CD4-positive, alpha-beta T cell treated with Interleukin-10 for 1 hour (primary cell): ENCODE data around the gene AADAC.
A peak's percentile ranks its signal among the peaks of the same experiment; 100 is the strongest.
"Not testable (repeated sequence)": the region's sequence is repeated elsewhere in the genome, so short reads cannot be mapped to it uniquely, and the experiment has no call there.

Experiments
- DNase-seq: peaks from one replicate; pipeline ENCODE4 v3.0.0-alpha.2; 2020

Gene AADAC

GRCh38 chr3:151798466-151798865 is 15.4 kb upstream of the AADAC start:
- DNase-seq: no peak

DNA sequence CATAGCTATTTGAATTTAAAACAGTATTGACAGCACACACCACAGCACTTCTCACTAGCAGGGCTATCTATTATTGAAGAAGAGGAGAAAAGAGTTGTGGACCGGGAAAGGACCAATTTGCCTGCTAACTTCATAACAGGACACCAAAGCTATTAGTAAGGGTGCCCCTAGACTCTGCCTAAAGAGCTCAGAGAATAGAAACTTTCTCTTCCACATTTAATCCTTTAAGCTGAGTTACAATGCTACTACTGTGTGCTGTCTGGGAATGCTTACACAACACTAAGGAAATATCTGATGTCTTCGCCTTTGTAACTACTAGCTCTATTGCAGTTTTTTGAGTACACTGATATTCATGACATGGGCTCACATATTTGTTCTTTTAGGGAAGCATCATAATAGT is 13.5 kb upstream of the AADAC start:
- DNase-seq: no peak

DNA sequence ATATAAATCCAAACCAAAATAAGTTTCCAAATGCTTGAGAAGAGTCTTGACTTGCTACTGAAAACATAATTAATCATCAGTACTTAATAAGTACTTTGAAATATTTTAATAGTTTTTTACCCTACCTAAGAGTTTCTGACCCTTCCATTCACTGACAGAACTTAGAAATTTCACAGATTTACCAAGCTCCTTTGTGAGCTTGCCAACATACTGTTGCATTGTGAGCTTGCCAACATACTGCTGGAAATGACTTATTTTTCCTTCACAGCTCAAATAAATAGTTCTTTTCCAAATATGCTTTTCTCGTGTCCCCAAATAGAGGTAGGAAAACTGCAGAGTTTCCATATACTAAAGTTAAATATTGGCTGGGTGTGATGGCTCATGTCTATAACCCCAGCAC is 9.6 kb upstream of the AADAC start:
- no peak for DNase-seq

DNA sequence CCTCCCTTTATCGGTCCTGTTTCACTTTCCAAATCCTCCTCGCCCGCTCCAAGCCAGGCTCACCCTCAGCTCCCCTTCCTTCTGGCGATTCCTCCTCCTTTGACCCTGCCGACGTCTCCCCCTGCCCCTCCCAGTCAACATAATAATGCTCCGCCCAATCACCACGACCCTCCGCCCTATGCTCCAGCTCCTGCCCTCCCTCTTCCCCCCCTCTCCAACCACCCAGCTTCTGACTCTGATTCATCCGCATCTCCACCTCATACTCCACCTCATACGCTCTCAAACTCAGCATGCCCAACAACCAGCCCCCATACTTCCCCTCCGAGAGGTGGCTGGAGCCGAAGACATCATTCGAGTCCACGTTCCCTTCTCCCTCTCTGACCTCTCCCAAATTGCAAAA is 7.1 kb upstream of the AADAC start:
- DNase-seq: no peak

GRCh38 chr3:151808926-151809325 is 5.0 kb upstream of the AADAC start:
- DNase-seq: not testable (repeated sequence)

DNA sequence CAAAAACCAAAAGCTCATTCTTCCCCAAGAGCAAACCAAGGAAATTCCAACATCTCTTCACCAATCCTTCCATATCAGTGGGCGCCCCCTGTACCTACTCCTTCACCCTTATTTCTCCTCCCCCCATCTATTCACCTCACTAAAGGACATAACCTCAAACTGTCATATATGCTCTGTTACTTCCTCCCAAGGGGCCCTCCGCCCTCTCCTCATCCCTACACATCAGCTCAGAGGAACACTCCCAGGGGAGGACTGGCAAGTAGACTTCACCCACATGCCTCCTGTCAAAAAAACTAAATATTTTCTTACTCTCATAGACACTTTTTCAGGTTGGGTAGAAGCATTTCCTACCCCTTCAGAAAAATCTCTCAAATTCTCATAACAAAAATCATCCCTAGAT is 2.4 kb upstream of the AADAC start:
- DNase-seq: no peak

DNA sequence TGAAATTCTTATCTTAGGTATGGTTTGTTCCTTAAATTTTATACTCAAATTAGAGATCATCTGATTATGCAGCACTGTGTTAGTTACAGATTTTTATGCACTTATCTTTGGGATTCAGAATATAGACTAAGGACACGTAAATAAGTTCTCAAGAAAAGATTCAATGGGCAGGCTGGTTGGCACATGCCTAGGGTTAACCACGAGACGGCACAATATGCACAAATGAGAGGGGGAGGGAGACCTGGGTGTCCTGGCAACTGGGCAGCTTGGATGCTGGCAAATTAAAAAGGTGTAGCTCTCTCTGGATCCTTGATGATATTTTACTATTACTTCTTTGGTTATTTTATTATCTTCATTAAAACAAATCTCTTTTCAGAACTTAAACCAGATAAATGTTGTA is 672 bp downstream of the AADAC start:
- DNase-seq: no peak

DNA sequence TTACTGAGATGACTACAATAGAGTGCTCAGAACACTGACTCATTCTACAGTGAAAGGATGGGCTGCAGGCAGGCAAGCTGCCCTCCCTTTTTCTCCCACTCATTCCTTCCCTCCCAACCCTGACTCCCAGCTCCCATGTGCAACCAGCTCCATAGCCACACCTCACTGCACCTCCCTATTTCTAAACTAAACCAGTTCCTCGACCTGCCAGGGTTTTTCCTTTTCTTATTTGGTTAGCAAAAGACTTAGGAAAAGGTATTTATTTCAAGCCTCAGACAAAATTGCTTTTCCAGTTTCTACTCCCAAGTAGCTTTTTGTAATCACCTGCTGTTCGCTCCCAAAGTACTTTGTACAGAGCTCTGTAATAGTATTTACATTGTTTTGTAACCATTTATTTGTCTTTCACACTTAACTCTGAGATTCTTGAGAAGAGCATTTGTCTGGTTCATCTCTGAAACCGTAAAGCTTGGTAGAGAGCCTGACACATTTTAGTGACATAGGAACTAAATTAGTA is 2.2 kb downstream of the AADAC start:
- DNase-seq: no peak

DNA sequence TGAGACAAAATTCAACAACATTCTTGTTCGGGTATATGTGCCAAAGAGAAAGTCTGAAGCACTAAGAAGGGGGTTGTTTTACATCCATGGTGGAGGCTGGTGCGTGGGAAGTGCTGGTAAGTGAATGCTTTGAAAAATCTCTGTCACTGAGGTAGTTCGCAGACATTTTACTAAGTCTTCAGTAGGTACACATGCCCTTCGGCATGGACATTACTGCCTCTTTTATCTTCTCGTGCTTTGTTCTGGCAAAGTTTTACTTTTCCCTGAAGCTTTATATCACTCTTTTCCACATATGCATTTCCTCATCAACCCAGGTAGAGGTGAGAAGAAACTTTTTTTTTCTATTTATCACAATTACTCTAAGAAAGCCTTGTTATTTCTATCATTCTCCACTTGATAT is 3.6 kb downstream of the AADAC start:
- no peak for DNase-seq

- no peak for DNase-seq
These were observed 4.4 kb downstream of the AADAC start for GRCh38 chr3:151818361-151818760.

- no peak for DNase-seq
These were observed 6.0 kb downstream of the AADAC start for GRCh38 chr3:151819910-151820309.

- DNase-seq: no peak
These were observed 13.9 kb downstream of the AADAC start for GRCh38 chr3:151827816-151828215.

DNA sequence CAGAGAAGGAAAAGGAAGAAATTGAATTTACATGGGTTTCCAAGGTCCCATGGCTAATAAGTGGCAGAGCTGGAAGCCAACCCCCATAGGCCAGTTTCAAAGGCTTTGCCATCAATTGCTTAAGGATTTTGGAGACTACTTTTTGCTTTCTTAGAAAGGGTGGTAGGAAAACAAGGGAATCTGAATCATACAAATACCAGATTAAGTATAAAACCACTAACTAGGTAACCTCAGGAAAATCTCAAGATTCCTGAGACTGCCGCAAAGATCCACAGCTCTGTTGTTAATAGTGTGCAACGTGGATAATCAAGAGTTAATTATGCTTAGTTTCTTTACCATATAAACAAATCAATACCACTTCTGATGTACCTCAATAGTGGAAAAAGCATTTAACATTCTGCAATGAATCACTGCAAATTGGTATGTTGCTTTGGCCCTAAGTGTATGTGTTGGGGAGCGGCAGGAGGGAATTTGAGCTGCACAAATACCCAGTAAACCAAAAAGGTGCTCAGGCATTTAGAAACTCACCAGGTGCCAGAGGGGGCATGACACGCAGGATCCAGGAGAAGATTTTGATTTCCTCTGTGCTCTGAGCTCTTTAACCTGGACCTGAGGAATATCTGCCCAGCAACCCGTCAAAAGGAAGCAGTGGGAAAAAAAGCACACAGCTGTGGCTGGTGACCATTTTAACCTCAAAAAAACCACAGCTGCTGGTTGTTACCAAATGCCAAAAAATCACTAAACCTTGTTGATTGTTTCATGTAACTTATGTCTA is 22.0 kb downstream of the AADAC start:
- no peak for DNase-seq

GRCh38 chr3:151837057-151837456 is 23.1 kb downstream of the AADAC start:
- DNase-seq: no peak

DNA sequence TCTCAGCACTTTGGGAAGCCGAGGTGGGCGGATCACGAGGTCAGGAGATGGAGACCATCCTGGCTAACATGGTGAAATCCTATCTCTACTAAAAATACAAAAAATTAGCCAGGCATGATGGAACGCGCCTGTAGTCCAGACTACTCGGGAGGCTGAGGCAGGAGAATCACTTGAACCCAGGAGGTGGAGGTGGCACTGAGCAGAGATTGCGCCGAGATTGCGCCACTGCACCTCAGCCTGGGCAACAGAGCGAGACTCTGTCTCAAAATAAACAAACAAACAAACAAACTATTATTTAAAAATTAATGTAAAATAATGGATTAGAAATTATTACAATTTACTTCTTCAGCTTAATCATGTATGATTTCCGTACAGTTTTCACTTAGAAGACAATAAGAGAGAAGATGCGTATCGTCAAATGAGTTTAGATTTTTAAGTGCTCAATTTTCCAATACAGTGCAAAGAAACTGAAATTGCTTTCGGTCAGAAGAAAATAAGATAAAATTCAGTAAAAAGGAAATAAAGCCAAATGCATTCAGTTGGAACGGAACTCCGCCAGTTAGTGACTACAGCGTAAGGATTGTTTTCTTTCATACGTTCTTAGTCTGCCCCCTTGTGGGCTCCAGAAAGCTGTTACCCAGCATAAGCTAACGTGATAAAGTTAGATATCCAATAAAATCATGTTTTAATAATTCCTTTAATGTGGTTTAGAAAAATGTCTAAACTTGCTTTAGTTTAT is 24.8 kb downstream of the AADAC start:
- DNase-seq: peak; percentile 44

GRCh38 chr3:151839313-151839631 is 25.4 kb downstream of the AADAC start:
- DNase-seq: no peak

- DNase-seq: no peak
These were observed 27.9 kb downstream of the AADAC start for GRCh38 chr3:151841801-151842200.

GRCh38 chr3:151843275-151843674 is 29.4 kb downstream of the AADAC start:
- no peak for DNase-seq

- no peak for DNase-seq
These were observed 31.5 kb downstream of the AADAC start for GRCh38 chr3:151845306-151845905.

GRCh38 chr3:151850065-151850464 is 36.1 kb downstream of the AADAC start:
- DNase-seq: not testable (repeated sequence)

DNA sequence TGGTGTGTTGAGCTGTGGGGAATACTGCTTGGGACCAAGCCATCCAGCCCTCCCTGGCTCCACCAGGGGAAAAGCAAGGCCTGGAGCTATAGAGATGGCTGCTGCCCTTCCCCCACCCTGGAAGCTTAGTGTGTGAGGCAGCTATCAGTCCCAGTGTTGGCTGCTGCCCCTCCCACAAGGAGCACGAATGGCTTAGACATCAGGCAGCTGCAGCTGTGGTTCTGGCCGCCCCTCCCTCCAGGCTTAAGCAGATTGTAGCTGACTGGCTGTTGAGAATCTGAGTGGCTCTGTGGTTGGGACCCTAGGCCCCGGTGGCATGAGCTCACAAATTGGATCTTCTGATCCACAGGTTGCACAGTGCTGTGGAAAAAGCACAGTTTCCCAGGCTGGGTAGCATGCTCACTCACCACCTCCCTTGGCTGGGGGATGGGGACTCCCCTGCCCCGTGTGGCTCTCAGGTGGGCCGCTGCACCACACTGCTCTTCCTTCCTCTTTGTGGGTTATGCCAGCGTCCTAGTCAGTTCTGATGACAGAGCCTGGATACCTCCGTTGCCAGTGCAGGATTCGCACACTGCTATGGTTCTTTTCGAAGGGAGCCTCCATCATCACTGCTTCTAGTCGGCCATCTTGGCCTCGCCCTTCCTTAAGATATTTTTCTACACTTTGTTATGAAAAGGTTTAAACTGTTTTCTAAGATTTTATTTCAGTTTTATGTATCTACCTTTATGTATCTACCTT is 38.3 kb downstream of the AADAC start:
- no peak for DNase-seq

DNA sequence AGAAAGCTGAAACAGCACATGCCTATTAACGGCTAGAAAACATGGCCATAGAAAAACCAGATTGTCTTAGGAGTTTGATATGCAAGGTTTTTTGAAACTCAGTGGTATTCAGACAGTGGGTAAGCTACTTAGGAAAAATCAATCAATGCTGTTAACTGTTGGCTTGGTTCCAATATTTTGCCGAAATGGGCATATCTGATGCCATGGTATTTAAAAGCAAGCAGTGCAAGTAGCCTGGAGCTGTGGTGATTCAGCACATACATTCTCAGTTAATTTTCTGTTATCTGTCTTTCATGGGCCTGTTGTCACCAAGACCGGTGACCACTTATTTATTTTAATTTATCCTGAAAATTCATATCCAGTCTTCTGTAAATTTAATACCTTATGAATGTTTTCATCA is 42.2 kb downstream of the AADAC start:
- DNase-seq: no peak

GRCh38 chr3:151856641-151857040 is 42.7 kb downstream of the AADAC start:
- no peak for DNase-seq
